ENCODE measurements around the gene MACF1.

- no peak for TF ChIP-seq EZH2 (IDR thresholded peaks at IDR 0.05; ENCODE audit: borderline replicate concordance, low read depth, low read length, poor library complexity, severe bottlenecking)
- TF ChIP-seq CTCF (conservative IDR thresholded peaks at IDR 0.05; ENCODE audit: low read depth, low read length), result no peak
Observed at GRCh38 chr1:39489567-39490239, 285.2 kb downstream of the MACF1 start.

All from A673 (cell line).